Retinal pigment epithelial cell (primary cell): ENCODE results near the gene TBK1.

Source experiments
- DNase-seq: peaks from one replicate; pipeline ENCODE4 v3.0.0-alpha.2; 2010; ENCODE audit warnings: low read depth
- H3K4me3 ChIP-seq: 2 replicates; pipeline ENCODE4 v1.5.1; 2011; ENCODE audit warnings: mild to moderate bottlenecking, low read length, control low read depth, moderate library complexity
- TF ChIP-seq, protein P1 (sequence below): conservative IDR thresholded peaks from 2 replicates; pipeline ENCODE4 v1.5.1; 2011; ENCODE audit warnings: low read depth, low read length, control low read depth, inconsistent platforms

The TBK1 gene

DNA sequence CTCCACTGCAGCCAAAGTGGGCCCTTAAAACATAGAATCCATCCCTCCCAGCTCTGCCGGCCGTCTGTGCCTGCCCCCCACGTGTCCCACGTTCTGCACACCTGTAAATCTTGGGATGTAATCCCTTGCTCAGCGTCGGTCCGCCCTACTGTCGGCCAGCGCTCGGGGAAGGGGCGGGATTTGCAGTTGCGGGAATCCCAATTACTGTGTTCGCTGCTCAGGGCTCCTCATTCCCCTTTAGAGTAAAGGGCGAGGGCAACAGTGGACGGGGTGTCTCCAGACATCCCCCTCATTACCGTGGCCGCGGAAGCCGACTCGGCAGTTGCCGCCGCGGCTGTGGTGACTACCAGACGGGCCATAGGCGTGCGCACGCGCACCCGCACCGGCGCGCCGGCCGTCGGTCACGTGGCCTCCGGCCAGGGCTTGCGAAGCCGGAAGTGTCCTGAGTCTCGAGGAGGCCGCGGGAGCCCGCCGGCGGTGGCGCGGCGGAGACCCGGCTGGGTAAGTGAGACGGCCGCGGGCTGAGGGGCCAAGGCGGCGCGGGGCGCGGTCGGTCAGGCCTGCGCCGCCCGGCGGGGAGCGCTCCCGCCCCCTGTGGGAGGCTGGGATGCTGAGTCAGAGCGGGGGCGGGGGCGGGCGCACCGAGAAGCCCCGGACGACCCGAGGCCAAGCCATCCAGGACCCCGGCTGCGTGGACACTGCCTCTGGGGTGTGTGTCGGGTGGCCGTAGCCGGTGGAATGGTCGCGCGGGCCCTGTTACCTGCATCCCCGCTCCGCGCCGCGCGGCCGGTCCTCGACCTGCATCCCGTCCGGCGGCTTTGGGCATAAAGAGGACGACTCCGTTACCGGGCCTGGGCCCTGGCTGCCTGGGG lies at the start of gene TBK1:
Gene TBK1, plus strand, starts transcription at position 434 of the 872 bp plus-strand sequence. CDS start 3,751 bp downstream, outside the sequence.
- peak; percentile 56 for DNase-seq
- TF ChIP-seq, protein P1, sequence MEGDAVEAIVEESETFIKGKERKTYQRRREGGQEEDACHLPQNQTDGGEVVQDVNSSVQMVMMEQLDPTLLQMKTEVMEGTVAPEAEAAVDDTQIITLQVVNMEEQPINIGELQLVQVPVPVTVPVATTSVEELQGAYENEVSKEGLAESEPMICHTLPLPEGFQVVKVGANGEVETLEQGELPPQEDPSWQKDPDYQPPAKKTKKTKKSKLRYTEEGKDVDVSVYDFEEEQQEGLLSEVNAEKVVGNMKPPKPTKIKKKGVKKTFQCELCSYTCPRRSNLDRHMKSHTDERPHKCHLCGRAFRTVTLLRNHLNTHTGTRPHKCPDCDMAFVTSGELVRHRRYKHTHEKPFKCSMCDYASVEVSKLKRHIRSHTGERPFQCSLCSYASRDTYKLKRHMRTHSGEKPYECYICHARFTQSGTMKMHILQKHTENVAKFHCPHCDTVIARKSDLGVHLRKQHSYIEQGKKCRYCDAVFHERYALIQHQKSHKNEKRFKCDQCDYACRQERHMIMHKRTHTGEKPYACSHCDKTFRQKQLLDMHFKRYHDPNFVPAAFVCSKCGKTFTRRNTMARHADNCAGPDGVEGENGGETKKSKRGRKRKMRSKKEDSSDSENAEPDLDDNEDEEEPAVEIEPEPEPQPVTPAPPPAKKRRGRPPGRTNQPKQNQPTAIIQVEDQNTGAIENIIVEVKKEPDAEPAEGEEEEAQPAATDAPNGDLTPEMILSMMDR: no peak
- peak within 1 kb of the TSS; percentile 90 for H3K4me3 ChIP-seq

DNA sequence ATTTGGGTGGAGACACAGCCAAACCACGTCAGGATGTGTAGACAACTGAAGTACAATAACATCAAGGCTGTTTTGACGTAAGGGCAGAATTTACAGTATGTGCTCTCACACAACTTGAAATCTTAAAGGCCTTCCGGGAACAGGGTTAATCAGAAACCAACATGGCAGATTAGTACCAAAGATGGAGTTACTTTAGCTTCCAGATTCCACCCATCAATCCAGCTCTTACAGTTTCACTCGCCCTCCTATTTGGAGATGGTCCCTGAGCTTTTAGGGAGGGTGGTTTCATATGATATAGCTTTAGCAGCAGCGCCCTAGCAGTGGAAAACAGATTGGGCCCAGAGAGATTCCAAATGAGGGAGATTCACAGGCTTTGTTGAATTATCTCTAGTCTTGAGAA lies 49.7 kb upstream of the TBK1 start:
- no peak for DNase-seq
- TF ChIP-seq, protein P1: no peak
- no peak overlapping the region for H3K4me3 ChIP-seq

DNA sequence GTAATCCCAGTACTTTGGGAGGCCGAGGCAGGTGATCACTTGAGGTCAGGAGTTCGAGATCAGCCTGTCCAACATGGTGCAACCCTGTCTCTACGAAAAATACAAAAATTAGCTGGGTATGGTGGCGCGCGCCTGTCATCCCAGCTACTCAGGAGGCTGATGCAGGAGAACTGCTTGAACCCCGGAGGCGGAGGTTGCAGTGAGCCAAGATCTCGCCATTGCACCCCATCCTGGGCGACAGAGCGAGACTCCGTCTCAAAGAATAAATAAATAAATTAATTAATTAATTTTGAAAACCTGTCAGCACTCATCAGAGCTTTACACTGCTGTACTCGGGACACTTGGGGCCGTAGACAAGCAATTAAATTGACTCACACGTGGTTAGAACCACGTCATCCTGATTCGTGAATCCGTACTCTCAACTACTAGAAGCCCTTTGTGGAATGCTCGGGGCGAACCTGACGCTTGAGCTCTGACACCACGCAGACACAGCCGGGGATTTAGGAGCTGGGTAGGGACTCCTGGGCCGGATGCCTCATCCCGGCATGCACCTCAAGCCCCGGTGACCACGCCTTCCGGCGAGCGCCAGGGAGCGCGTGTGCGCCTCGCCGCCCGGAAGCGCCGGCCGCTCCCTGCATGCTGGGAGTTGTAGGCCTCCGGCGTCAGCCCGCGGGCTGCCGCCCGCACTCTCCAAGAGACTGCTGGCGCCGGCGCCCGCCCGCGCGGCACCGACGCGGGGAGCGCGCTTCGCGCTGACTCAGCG lies 48.0 kb upstream of the TBK1 start, which contains the start of gene XPOT:
Gene XPOT, plus strand, starts transcription at position 686 of the 763 bp plus-strand sequence. CDS start 5,644 bp downstream, outside the sequence.
- peak within 1 kb of the TSS; percentile 70 for H3K4me3 ChIP-seq
- DNase-seq: peak; percentile 95
- TF ChIP-seq, protein P1: no peak

DNA sequence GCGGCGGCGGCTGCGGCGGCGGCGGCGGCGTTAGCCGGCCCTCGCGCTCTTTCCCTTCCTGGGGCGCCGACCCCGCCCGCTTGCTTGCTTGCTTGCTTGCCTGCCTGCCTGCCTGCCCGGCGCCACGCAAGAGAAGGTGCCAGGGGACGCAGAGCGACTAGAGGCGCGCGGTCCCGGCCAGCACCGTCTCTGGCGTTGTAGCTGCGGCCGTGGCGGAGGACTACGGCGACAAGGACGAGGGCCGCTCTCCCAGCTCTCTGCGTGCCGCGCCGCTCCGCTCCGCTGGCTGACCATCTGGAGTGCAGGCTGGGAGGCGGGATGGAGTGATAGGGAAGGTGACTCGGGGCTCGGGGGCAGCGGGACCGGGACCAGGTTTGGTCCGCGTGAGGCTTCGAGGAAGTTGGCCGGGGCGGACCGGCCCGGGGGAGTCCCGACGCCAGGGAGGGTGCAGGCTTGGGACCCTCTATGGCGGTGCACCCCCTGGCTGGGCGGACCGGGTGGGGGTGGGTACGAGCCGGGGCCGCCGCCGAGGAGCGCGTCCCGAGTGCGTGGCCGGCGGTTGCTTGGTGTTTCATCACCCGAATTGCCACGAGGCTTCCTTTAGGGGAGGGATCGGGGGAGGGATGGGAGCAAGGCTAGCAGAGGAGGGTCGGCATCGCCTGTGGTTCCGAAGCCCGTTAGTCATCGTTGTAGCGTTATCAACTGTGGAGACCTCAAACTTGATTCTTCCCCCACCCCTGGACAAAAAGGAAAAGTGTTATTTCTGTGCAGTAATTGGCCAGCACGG lies 47.3 kb upstream of the TBK1 start:
- DNase-seq: peak; percentile 23
- TF ChIP-seq, protein P1: no peak
- H3K4me3 ChIP-seq: peak overlapping the region; percentile 70

DNA sequence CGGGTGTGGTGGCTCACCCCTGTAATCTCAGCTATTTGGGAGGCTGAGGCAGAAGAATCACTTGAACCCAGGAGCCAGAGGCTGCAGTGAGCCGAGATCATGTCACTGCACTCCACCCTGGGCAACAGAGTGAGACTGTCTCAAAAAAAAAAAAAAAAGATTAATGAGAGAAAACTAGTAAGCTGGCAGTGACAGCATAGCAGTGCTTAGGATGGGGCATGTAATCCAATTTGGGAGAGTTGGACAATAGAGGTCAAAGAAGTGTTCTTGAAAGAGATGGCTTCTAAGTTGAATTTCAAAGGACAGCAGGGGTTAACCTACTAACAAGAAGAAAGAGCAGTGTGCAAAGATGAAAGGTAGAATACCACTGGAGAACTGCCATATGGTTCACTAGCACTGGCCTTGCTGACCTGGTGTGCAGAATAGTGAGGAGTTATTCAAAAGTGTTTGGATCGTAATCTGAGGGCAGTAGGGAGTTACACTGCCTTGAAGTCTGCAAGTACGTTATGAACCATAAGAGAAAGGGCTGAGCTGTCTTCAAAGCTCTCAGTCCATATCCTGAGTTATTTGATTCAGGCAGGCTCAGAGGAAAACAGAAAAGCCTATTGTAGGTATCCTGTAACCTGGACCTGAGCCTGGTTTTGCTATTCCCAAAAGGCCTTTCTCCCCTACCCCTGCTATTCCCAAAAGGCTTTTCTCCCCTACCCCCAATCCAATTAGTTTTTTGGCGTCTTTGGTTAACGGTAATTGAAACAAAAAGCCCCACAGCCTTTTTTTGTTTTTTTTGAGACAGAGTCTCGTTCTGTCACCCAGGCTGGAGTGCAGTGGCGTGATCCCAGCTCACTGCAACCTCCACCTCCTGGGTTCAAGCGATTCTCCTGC lies 44.3 kb upstream of the TBK1 start:
- no peak overlapping the region for H3K4me3 ChIP-seq
- TF ChIP-seq, protein P1: no peak
- no peak for DNase-seq

DNA sequence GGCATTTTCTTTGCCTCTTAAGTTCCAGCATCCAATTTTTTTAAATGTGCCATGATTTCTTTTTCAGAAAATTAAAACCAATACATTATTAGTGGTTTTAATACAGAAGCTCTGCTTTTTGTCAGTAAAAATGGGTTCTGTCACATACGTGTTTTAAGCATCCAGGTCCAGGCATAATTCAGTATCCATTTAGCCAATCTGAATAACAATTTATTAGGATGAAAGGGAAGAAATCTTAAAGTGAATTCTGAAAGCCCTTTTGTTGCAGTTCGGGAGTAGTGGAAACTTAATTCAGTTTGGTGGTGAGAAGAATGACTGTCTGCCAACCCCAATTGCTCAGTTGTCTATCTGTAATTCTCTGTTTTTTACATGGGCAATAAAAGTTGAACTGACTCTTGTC lies 40.5 kb upstream of the TBK1 start:
- TF ChIP-seq, protein P1: no peak
- no peak overlapping the region for H3K4me3 ChIP-seq
- DNase-seq: no peak
